GM21515 (cell line): ENCODE measurements around the gene GRM7.

Experiments used
- ATAC-seq: cut with Tn5 transposase; IDR thresholded peaks from one replicate; pipeline ENCODE4 v1.9.1; 2021; ENCODE audit not compliant: unreplicated experiment

The GRM7 gene

GRCh38 chr3:7630925-7631324 lies 770.0 kb downstream of the GRM7 start:
- ATAC-seq: no peak

GRCh38 chr3:7632305-7632704 lies 771.4 kb downstream of the GRM7 start:
- no peak for ATAC-seq

- no peak for ATAC-seq
Observed at GRCh38 chr3:7637694-7638093, 776.8 kb downstream of the GRM7 start.

GRCh38 chr3:7638103-7638502 lies 777.2 kb downstream of the GRM7 start:
- no peak for ATAC-seq

- no peak for ATAC-seq
Observed at GRCh38 chr3:7640787-7641186, 779.9 kb downstream of the GRM7 start.

GRCh38 chr3:7646851-7647250 lies 785.9 kb downstream of the GRM7 start:
- no peak for ATAC-seq

GRCh38 chr3:7650466-7650865 lies 789.6 kb downstream of the GRM7 start:
- ATAC-seq: no peak

- no peak for ATAC-seq
Observed at GRCh38 chr3:7651274-7651673, 790.4 kb downstream of the GRM7 start.

GRCh38 chr3:7657214-7658112 lies 796.5 kb downstream of the GRM7 start:
- no peak for ATAC-seq

GRCh38 chr3:7658294-7658693 lies 797.4 kb downstream of the GRM7 start:
- ATAC-seq: no peak

GRCh38 chr3:7659079-7659478 lies 798.2 kb downstream of the GRM7 start:
- ATAC-seq: no peak

GRCh38 chr3:7663771-7664170 lies 802.9 kb downstream of the GRM7 start:
- no peak for ATAC-seq

GRCh38 chr3:7667774-7668173 lies 806.9 kb downstream of the GRM7 start:
- ATAC-seq: no peak

GRCh38 chr3:7669641-7670040 lies 808.7 kb downstream of the GRM7 start:
- ATAC-seq: no peak

- ATAC-seq: no peak
Observed at GRCh38 chr3:7678521-7678920, 817.6 kb downstream of the GRM7 start.

- ATAC-seq: no peak
Observed at GRCh38 chr3:7682822-7683229, 821.9 kb downstream of the GRM7 start.

- ATAC-seq: no peak
Observed at GRCh38 chr3:7683426-7683825, 822.5 kb downstream of the GRM7 start.

GRCh38 chr3:7684182-7684715 lies 823.3 kb downstream of the GRM7 start:
- ATAC-seq: no peak

- ATAC-seq: no peak
Observed at GRCh38 chr3:7687428-7688147, 826.7 kb downstream of the GRM7 start.

- ATAC-seq: no peak
Observed at GRCh38 chr3:7692866-7693265, 832.0 kb downstream of the GRM7 start.

GRCh38 chr3:7693976-7694375 lies 833.1 kb downstream of the GRM7 start:
- no peak for ATAC-seq

GRCh38 chr3:7695049-7695448 lies 834.1 kb downstream of the GRM7 start:
- no peak for ATAC-seq
